Ovary (tissue), 3 donors: ENCODE results near the gene EIF2S2.

ENCODE experiments used
- CTCF ChIP-seq, 3 donors: fragments of 450-650 bp in 2 of 3; fragments of 200-600 bp in 1 of 3; IDR thresholded peaks; one replicate each; pipeline versions ENCODE4 v1.5.1 to v1.8.0; 2016 to 2022; ENCODE audit warnings: antibody characterized with exemption in 3 of 3, mild to moderate bottlenecking in 1 of 3
- EP300 ChIP-seq: sonication (generic); formaldehyde crosslinking; IDR thresholded peaks from one replicate; pipeline ENCODE4 v1.6.1; 2017; ENCODE audit warnings: antibody characterized with exemption
- POLR2A ChIP-seq: fragments of 450-650 bp; IDR thresholded peaks from one replicate; pipeline ENCODE4 v1.6.1; 2017; ENCODE audit warnings: antibody characterized with exemption, mild to moderate bottlenecking, moderate library complexity
- donor health status: DM: no; HTN: no; CAD: no.

- TF ChIP-seq CTCF (IDR thresholded peaks at IDR 0.05) (no peak), POLR2A (no peak), EP300 (no peak)
Observed at GRCh38 chr20:34123309-34123708, 11.3 kb upstream of the EIF2S2 start.
